Right atrium auricular region (tissue), 2 donors: ENCODE data around the gene IGSF9. TPM values are rescaled to one million over a fixed set of nuclear protein-coding genes. Genes with fewer than 3 reads are reported as not detected.

Experiments
- DNase-seq: peaks from one replicate; pipeline ENCODE4 v3.0.0-alpha.2; 2019; ENCODE audit warnings: low spot score
- H3K27ac ChIP-seq, 2 donors: fragments of 200-600 bp; sonication (generic); 1 replicate in 1 of 2; 2 replicates in 1 of 2; pipeline ENCODE4 v1.5.1; 2016 to 2019
- H3K27me3 ChIP-seq, 2 donors: fragments of 200-600 bp; sonication (generic); one replicate each; pipeline versions ENCODE4 v1.5.1 to v1.6.0; 2017 to 2019
- H3K36me3 ChIP-seq: fragments of 200-600 bp; sonication (generic); one replicate; pipeline ENCODE4 v1.5.1; 2016
- H3K4me1 ChIP-seq, 2 donors: fragments of 200-600 bp; sonication (generic); one replicate each; pipeline versions ENCODE4 v1.5.1 to v1.6.0; 2017 to 2019
- H3K4me3 ChIP-seq, 2 donors: fragments of 200-600 bp; sonication (generic); 1 replicate in 1 of 2; 2 replicates in 1 of 2; pipeline ENCODE4 v1.5.1; 2017 to 2019; ENCODE audit warnings: mild to moderate bottlenecking in 1 of 2, moderate library complexity in 1 of 2
- H3K9me3 ChIP-seq, 2 donors: fragments of 200-600 bp; sonication (generic); one replicate each; pipeline ENCODE4 v1.5.1; 2019
- total RNA-seq, 2 donors: library from RNA; depleted of rRNA; stranded (reverse); fragments of >200 nt; gene quantifications; one replicate each; pipeline ENCODE4 v1.1.0, GENCODE V29; 2016
- TF ChIP-seq, protein P1 (sequence below), 2 donors: fragments of 200-600 bp; sonication (generic); IDR thresholded peaks; one replicate each; pipeline ENCODE4 v1.5.1; 2019; ENCODE audit warnings: antibody characterized with exemption in 2 of 2

Gene IGSF9
- total RNA-seq, 2 donors from 2014 or later: 2.0 to 5.4 TPM

DNA sequence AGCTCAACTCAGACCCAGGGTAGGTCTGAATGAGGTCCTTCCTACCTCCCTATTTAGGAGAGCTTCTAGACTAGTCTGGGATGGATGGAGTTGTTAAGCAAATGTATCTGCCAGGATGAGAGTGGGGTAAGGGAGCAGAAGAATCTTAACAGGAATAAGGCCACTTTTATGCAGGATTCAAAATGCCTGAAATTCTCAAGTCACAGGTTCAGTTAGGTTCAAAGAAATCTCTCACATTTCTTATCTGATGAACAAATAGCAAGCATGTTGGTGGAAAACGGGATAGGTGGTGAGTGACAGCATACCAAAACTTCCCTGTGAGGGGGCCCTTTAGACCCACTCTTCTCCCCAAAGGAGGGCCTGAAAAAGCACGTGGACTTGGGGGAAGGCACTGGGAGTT lies 5.6 kb upstream of the IGSF9 start:
- no peaks in the 10 kb centered on the region for H3K9me3 ChIP-seq
- H3K4me1 ChIP-seq: peaks cover 0 to 9% of the 10 kb centered on the region in 2 donors
- DNase-seq: no peak
- no peak overlapping the region for H3K27ac ChIP-seq
- no peak overlapping the region for H3K4me3 ChIP-seq
- H3K36me3 ChIP-seq: no peaks in the 10 kb centered on the region
- no peaks in the 10 kb centered on the region for H3K27me3 ChIP-seq
- TF ChIP-seq, protein P1, sequence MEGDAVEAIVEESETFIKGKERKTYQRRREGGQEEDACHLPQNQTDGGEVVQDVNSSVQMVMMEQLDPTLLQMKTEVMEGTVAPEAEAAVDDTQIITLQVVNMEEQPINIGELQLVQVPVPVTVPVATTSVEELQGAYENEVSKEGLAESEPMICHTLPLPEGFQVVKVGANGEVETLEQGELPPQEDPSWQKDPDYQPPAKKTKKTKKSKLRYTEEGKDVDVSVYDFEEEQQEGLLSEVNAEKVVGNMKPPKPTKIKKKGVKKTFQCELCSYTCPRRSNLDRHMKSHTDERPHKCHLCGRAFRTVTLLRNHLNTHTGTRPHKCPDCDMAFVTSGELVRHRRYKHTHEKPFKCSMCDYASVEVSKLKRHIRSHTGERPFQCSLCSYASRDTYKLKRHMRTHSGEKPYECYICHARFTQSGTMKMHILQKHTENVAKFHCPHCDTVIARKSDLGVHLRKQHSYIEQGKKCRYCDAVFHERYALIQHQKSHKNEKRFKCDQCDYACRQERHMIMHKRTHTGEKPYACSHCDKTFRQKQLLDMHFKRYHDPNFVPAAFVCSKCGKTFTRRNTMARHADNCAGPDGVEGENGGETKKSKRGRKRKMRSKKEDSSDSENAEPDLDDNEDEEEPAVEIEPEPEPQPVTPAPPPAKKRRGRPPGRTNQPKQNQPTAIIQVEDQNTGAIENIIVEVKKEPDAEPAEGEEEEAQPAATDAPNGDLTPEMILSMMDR (IDR thresholded peaks at IDR 0.05): no peak

DNA sequence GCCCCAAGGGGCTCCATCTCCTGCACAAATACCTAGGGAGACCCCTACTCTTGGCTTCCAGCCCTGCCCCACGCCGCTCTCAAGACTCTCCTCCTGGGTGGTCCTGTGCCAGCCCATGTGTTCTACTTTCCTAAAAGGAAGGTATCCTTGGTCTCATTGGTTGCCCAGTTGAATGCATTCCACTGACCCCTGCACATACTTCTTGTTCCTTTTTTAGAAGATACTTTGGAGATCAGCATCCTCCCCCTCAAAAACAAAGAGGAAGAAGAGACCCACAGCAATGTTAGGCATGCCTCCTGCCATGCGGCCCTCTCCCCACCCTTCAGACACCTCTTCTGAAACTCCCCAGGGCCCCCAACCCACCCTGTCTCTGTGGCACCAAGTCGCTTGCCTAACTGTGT lies 4.6 kb upstream of the IGSF9 start:
- Histone ChIP-seq H3K4me3 (no peak overlapping the region), H3K9me3 (no peaks in the 10 kb centered on the region), H3K27me3 (no peaks in the 10 kb centered on the region), H3K4me1 (peaks cover 0 to 19% of the 10 kb centered on the region in 2 donors), H3K27ac (no peak overlapping the region), H3K36me3 (no peaks in the 10 kb centered on the region)
- TF ChIP-seq, protein P1 (IDR thresholded peaks at IDR 0.05): no peak
- no peak for DNase-seq

DNA sequence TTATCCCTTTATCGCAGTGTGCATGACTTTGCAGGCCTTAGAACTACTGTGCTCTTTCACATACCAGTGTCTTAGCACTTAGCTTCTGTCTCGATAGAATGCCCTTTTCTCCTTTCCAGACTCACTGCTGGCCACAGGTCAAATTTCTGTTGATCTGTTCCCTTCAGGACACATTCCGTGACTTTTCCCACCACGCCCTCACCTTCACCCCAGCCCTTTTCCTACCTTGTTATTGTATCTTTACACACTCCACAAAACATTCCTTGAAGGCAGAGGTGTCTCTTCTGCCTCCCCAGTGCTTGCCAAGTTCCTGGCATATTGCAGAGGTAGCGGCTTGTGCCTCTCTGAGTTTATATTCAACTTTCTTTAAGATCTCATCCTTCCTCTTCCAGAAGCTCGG lies 3.7 kb upstream of the IGSF9 start:
- no peak for DNase-seq
- no peak overlapping the region for H3K27ac ChIP-seq
- H3K36me3 ChIP-seq: no peaks in the 10 kb centered on the region
- H3K4me3 ChIP-seq: no peak overlapping the region
- no peaks in the 10 kb centered on the region for H3K9me3 ChIP-seq
- TF ChIP-seq, protein P1 (IDR thresholded peaks at IDR 0.05): no peak
- H3K4me1 ChIP-seq: peaks cover 0 to 25% of the 10 kb centered on the region in 2 donors
- no peaks in the 10 kb centered on the region for H3K27me3 ChIP-seq

DNA sequence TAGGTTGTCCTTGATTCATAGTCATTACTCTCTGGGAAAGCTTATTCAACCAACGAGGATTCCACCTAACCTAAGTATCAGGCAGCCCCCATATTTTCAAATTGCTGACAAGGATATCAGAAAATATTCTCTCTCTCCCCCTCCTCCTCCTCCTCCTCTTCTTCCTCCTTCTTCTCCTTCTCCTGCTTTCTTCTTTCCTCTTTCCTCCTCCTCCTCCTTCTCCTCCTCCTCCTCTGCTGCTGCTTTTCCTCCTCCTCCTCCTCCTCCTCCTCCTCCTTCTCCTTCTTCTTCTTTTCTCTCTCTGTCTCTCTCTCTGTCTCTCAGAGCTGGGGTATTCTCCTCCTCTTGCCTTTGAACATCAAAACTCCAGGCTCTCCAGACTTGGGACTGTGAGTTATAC lies 2.5 kb upstream of the IGSF9 start:
- DNase-seq: no peak
- Histone ChIP-seq H3K27ac (no peak overlapping the region), H3K9me3 (no peaks in the 10 kb centered on the region), H3K27me3 (no peaks in the 10 kb centered on the region), H3K4me3 (no peak overlapping the region), H3K4me1 (peaks cover 0 to 22% of the 10 kb centered on the region in 2 donors), H3K36me3 (no peaks in the 10 kb centered on the region)
- TF ChIP-seq, protein P1 (IDR thresholded peaks at IDR 0.05): no peak

DNA sequence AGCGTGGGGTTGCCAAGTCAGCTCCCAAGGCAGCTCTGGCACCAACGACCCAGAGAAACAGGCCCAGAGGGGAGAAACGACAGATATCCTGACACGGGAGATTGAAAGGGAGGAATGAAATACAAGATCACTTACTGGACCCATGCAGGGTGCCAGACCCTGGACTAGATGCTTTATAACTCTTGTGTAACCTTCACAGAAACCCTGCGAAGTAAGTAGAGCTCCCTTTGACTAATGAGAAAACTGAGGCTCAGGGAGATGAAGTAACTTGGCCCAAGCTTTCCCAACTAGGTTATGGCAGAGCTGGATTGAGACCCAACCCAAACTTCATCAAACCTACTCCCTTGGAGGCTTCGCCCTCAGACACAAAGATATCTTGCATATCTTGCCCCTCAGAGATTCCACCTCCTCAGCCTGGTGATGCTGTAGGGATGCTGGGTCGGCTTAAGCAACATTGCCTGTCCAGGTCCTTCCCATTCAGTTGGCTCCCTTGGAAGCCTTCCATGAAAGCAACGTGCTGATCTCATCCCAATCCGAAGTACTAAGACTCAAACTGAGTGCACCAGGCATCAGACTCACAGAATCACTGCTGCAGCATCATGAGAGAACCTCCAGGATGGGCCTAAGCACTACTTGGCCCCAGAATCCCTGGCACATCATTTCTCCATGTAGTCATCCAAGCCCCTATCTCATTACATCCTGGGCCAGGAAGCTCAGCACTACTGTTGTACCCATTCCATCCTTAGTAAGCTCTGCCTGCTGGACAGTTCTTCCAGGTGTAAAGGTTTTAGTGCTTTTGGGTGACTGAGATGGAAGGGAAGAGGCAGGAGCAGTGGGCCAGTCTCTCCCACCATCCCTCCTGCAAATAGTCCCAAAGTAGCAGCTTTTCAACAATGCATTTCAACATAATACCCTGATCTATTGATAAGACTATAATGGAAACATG lies 1.1 kb upstream of the IGSF9 start:
- no peak for DNase-seq
- Histone ChIP-seq H3K9me3 (no peaks in the 10 kb centered on the region), H3K27me3 (no peaks in the 10 kb centered on the region), H3K27ac (peak overlapping the region; percentile 3 to 37), H3K36me3 (no peaks in the 10 kb centered on the region), H3K4me3 (peak overlapping the region in 1 of 2 donors; percentile 56), H3K4me1 (peaks cover 0 to 22% of the 10 kb centered on the region in 2 donors)
- TF ChIP-seq, protein P1 (IDR thresholded peaks at IDR 0.05): no peak
